K562 (cell line): ENCODE data around the gene GGA3. TPM values are rescaled to one million over a fixed set of nuclear protein-coding genes. Genes with fewer than 3 reads are reported as not detected.

Experiments
- ARHGAP35 ChIP-seq: fragments of 450-650 bp; IDR thresholded peaks from 2 replicates; pipeline ENCODE4 v1.6.1; 2018; ENCODE audit not compliant: partially characterized antibody
- CBX1 ChIP-seq: sonication (generic); IDR thresholded peaks from 2 replicates; pipeline ENCODE4 v1.6.1; 2016; ENCODE audit warnings: antibody characterized with exemption, low read depth, mild to moderate bottlenecking
- ETV6 ChIP-seq, 3 experiments: fragments of 150-350 bp in 1 of 3; sonication (generic) in 1 of 3; formaldehyde crosslinking in 1 of 3; IDR thresholded peaks; 2 replicates each; pipeline versions ENCODE4 v1.6.1 to v1.8.0; 2014 to 2022; ENCODE audit warnings: borderline replicate concordance in 2 of 3, low read depth in 2 of 3, antibody characterized with exemption in 1 of 3, low read length in 1 of 3, mild to moderate bottlenecking in 1 of 3, missing genetic modification reagents in 1 of 3
- FOXM1 ChIP-seq, 2 experiments: fragments of 450-650 bp in 1 of 2; sonication (generic) in 1 of 2; formaldehyde crosslinking in 1 of 2; IDR thresholded peaks; 2 replicates each; pipeline versions ENCODE4 v1.6.1 to v1.9.0; 2017 to 2022; ENCODE audit warnings: low read depth in 2 of 2, mild to moderate bottlenecking in 2 of 2, missing genetic modification reagents in 1 of 2, moderate library complexity in 1 of 2
- GABPB2 ChIP-seq: fragments of 250-450 bp; sonication (Bioruptor Pico); conservative IDR thresholded peaks from 2 replicates; pipeline ENCODE4 v1.5.1; 2021; ENCODE audit warnings: mild to moderate bottlenecking
- HIVEP1 ChIP-seq: fragments of 250-450 bp; sonication (Bioruptor Pico); IDR thresholded peaks from 2 replicates; pipeline ENCODE4 v1.4.0; 2020; ENCODE audit warnings: mild to moderate bottlenecking
- HLTF ChIP-seq: fragments of 450-650 bp; IDR thresholded peaks from 2 replicates; pipeline ENCODE4 v1.6.1; 2016
- HNRNPH1 ChIP-seq: fragments of 200-400 bp; formaldehyde crosslinking; optimal IDR thresholded peaks from 2 replicates; pipeline ENCODE3; 2017; ENCODE audit warnings: low read depth, mild to moderate bottlenecking, low read length, moderate library complexity
- ILK ChIP-seq: fragments of 450-650 bp; IDR thresholded peaks from 2 replicates; pipeline ENCODE4 v1.6.1; 2016; ENCODE audit warnings: missing genetic modification characterization, low read depth, mild to moderate bottlenecking, missing compliant biosample characterization, moderate library complexity, borderline replicate concordance
- KDM2B ChIP-seq: fragments of 250-450 bp; sonication (Bioruptor Pico); IDR thresholded peaks from 2 replicates; pipeline ENCODE4 v1.8.0; 2021; ENCODE audit warnings: mild to moderate bottlenecking, moderate library complexity
- MAFG ChIP-seq: fragments of 450-650 bp; conservative IDR thresholded peaks from 2 replicates; pipeline ENCODE4 v1.6.1; 2016; ENCODE audit warnings: missing genetic modification characterization, missing compliant biosample characterization
- MCM2 ChIP-seq: fragments of 450-650 bp; IDR thresholded peaks from 2 replicates; pipeline ENCODE4 v1.6.1; 2017; ENCODE audit warnings: low read depth, mild to moderate bottlenecking
- MTA2 ChIP-seq: fragments of 450-650 bp; IDR thresholded peaks from 2 replicates; pipeline ENCODE4 v1.6.1; 2016; ENCODE audit warnings: low read depth
- MTF1 ChIP-seq: fragments of 250-450 bp; sonication (Bioruptor Pico); IDR thresholded peaks from 2 replicates; pipeline ENCODE4 v1.9.0; 2021; ENCODE audit warnings: moderate library complexity, mild to moderate bottlenecking, inconsistent platforms, borderline replicate concordance
- RBFOX2 ChIP-seq: fragments of 200-400 bp; formaldehyde crosslinking; IDR thresholded peaks from 2 replicates; pipeline ENCODE4 v1.6.1; 2017; ENCODE audit warnings: low read depth, mild to moderate bottlenecking, low read length, moderate library complexity
- STAT6 ChIP-seq: sonication (generic); formaldehyde crosslinking; IDR thresholded peaks from 2 replicates; pipeline ENCODE4 v1.8.1; 2023; ENCODE audit warnings: mild to moderate bottlenecking, missing genetic modification reagents
- TAF9B ChIP-seq: fragments of 450-650 bp; IDR thresholded peaks from 2 replicates; pipeline ENCODE4 v1.6.1; 2018; ENCODE audit warnings: mild to moderate bottlenecking; ENCODE audit not compliant: partially characterized antibody
- XRCC5 ChIP-seq: fragments of 200-400 bp; formaldehyde crosslinking; IDR thresholded peaks from 2 replicates; pipeline ENCODE4 v1.6.1; 2017; ENCODE audit warnings: low read depth, mild to moderate bottlenecking, low read length
- YY1 ChIP-seq, 3 experiments: IDR thresholded peaks; 2 replicates each; pipeline ENCODE4 v1.6.1; 2011; ENCODE audit warnings: low read length in 2 of 3, mild to moderate bottlenecking in 2 of 3, moderate library complexity in 2 of 3, borderline replicate concordance in 1 of 3, control low read depth in 1 of 3, low read depth in 1 of 3; ENCODE audit not compliant: insufficient read depth in 3 of 3, insufficient replicate concordance in 2 of 3, control insufficient read depth in 1 of 3, insufficient read length in 1 of 3; ENCODE audit errors: extremely low read depth in 1 of 3
- ZNF184 ChIP-seq: sonication (generic); formaldehyde crosslinking; IDR thresholded peaks from 2 replicates; pipeline ENCODE4 v1.5.0; 2020; ENCODE audit warnings: missing genetic modification reagents
- ZNF408 ChIP-seq: fragments of 250-450 bp; sonication (Bioruptor Pico); IDR thresholded peaks from 2 replicates; pipeline ENCODE4 v1.4.0; 2020; ENCODE audit warnings: low read depth, mild to moderate bottlenecking, moderate library complexity
- ZNF445 ChIP-seq: fragments of 250-450 bp; sonication (Bioruptor Pico); IDR thresholded peaks from 2 replicates; pipeline ENCODE4 v1.4.0; 2020; ENCODE audit warnings: low read depth, mild to moderate bottlenecking, moderate library complexity
- ZNF655 ChIP-seq: fragments of 250-450 bp; sonication (Bioruptor Pico); IDR thresholded peaks from 2 replicates; pipeline ENCODE4 v1.5.0; 2021
- ZNF76 ChIP-seq: fragments of 250-450 bp; sonication (Bioruptor Pico); IDR thresholded peaks from 2 replicates; pipeline ENCODE4 v1.4.0; 2020; ENCODE audit warnings: mild to moderate bottlenecking, moderate library complexity, borderline replicate concordance
- polyA plus RNA-seq, 8 experiments: library from polyadenylated mRNA; depleted of rRNA in 4 of 8; stranded (reverse) in 5 of 8; unstranded in 3 of 8; fragments of >200 nt; fragmentation: Nextera tagmentation in 2 of 8; fragmentation: Illumina TruSeq in 1 of 8; extraction: Ambion mirVana in 2 of 8; extraction: Trizol in 1 of 8; gene quantifications; 2 replicates each; pipeline versions ENCODE4 v1.2.1 to v1.2.3, GENCODE V29; 2011 to 2014; ENCODE audit warnings: inconsistent platforms in 1 of 8, missing spikeins in 1 of 8
- total RNA-seq, 7 experiments: library from RNA; depleted of rRNA in 6 of 7; stranded (reverse); fragments of >200 nt in 6 of 7; fragmentation: Illumina TruSeq in 2 of 7; extraction: Trizol in 2 of 7; gene quantifications; 2 replicates each; pipeline versions ENCODE4 v1.2.1 to v1.2.3, GENCODE V29; 2011 to 2021; ENCODE audit warnings: low replicate concordance in 1 of 7

GGA3 gene
- total and polyA plus RNA-seq, 9 of the 15 experiments (the other 6 are each of a cell fraction or from before 2014, with no cell fraction given) = 5.7 to 64.9 (median 25.4) TPM

- peak; percentile 14; the same call in 1 of the 2 replicates for TF ChIP-seq STAT6
- TF ChIP-seq MTA2 = no peak
- no peak for TF ChIP-seq KDM2B (CRISPR knock-in tag)
- TF ChIP-seq ZNF655 (CRISPR knock-in tag) = no peak
- peak; percentile 60; the same call in 1 of the 2 replicates for TF ChIP-seq ZNF76
- no peak for TF ChIP-seq ETV6 (IDR thresholded peaks at IDR 0.05; ENCODE audit: borderline replicate concordance in 1 of 2, low read depth in 2 of 2, low read length in 1 of 2)
- no peak for TF ChIP-seq ETV6 (CRISPR knock-in tag; IDR thresholded peaks at IDR 0.05; ENCODE audit: borderline replicate concordance)
- TF ChIP-seq ZNF184 (CRISPR knock-in tag) = no peak
- no peak for TF ChIP-seq GABPB2
- no peak for TF ChIP-seq ARHGAP35
- TF ChIP-seq MTF1 (CRISPR knock-in tag) = no peak
- TF ChIP-seq CBX1 = no peak
- no peak for TF ChIP-seq ZNF445 (CRISPR knock-in tag)
- peak; percentile 90; the same call in 1 of the 2 replicates for TF ChIP-seq XRCC5
- TF ChIP-seq HIVEP1 (CRISPR knock-in tag) = no peak
- TF ChIP-seq RBFOX2 = peak; percentile 95
- TF ChIP-seq FOXM1 (IDR thresholded peaks at IDR 0.05; ENCODE audit: low read depth) = peak; percentile 67
- TF ChIP-seq FOXM1 (CRISPR knock-in tag; IDR thresholded peaks at IDR 0.05; ENCODE audit: low read depth) = no peak
- TF ChIP-seq ZNF408 (CRISPR knock-in tag) = no peak
- TF ChIP-seq TAF9B = peak; percentile 76
- no peak for TF ChIP-seq YY1 (IDR thresholded peaks at IDR 0.05; ENCODE audit: borderline replicate concordance in 1 of 3, control insufficient read depth in 1 of 3, extremely low read depth in 1 of 3, insufficient read depth in 3 of 3, insufficient read length in 1 of 3, insufficient replicate concordance in 2 of 3, low read depth in 1 of 3, low read length in 2 of 3)
- TF ChIP-seq ILK (tag) = no peak
- no peak for TF ChIP-seq HNRNPH1
- TF ChIP-seq MAFG = no peak
- TF ChIP-seq HLTF = 0 out of 2 replicates have a peak, but pooled peaks have one; percentile 16
- TF ChIP-seq MCM2 = no peak
Observed at GRCh38 chr17:75205037-75205792, 56.2 kb downstream of the GGA3 start, which contains the start of gene NUP85 (continued).
